GM18873 (cell line): ENCODE results near the gene CH25H.

Source experiments
- ATAC-seq: cut with Tn5 transposase; IDR thresholded peaks from one replicate; pipeline ENCODE4 v1.9.1; 2021; ENCODE audit warnings: mild to moderate bottlenecking, moderate library complexity, moderate number of reproducible peaks; ENCODE audit not compliant: unreplicated experiment, low FRiP score

CH25H gene

GRCh38 chr10:89162596-89162995 lies 44.5 kb downstream of the CH25H start:
- no peak for ATAC-seq

- ATAC-seq: no peak
These were observed 46.8 kb downstream of the CH25H start for GRCh38 chr10:89160339-89160738.

GRCh38 chr10:89159761-89160160 lies 47.4 kb downstream of the CH25H start:
- ATAC-seq: no peak

- ATAC-seq: no peak
These were observed 47.8 kb downstream of the CH25H start for GRCh38 chr10:89159316-89159715.

GRCh38 chr10:89158446-89158845 lies 48.7 kb downstream of the CH25H start:
- ATAC-seq: no peak

GRCh38 chr10:89156161-89156835 lies 50.8 kb downstream of the CH25H start:
- ATAC-seq: no peak
